NCI-H1417 (cell line): ENCODE measurements around the gene SEPSECS.

Experiments
- DNase-seq, 3 experiments: peaks; one replicate each; lab custom pipeline; 2025; lab: John Stamatoyannopoulos, UW

The SEPSECS gene

DNA sequence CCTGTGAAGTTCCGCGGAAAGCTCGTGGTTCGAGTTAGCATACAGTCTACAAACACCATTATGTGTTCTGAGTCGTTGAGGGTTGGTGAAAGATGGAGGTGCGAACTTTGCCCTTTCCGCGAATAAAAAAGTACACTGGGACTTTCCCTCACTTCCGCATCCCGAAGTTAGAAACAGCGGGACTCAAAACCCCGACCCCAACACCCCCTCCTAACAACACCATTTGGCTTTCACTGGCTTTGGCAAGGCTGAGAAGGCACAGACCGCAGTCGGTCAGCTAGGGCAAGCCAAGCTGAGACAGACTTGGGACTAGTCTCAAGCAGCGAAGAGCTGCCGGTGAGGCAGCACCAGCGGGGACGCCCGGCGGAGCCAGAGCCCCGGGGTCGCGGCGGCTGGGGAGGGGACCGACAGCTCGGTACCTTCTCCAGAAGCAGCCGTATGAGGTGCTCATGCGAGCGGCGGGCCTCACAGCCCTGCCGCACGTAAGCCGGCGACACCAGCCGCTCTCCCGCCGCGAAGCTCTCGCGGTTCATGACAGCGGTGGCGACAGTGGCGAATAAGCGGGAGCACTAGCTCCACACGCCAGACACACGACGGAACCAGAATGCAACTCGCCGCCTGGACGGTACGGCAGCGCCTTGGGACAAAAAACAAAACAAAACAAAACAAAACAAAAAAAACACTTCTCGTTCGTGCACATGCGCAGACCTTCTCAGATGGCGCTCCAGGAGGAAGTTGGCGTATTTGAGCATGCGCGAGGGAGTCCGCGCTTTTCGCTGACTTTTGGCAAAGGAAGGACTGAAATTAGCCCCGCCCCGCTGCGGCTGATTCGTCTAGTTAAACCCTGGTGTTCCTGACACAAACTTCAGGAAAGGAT, at the start of gene SEPSECS:
Gene SEPSECS (minus strand): TSS at position 613 of the 877 bp plus-strand sequence. CDS start 80 bp downstream, at position 533.
- peak; percentile 94 to 99 (median 99) for DNase-seq

DNA sequence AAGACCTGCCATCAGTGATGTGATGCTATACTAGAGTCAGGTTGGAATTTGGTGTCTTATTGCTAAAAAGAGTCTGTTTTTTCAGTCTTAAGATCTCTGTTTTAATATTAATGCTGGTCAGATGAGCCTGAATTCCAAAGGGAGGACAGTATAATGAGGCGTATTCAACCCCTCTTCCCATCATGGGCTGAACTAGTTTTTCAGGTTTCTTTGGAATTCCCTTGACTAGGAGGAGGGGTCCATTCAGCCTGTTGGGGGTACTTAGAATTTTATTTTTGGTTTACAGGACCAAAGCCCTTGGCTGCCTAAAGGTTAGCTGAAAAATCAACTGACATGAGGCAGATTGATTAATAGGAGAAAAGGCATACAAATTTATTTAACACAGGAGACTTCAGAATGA, 49.5 kb upstream of the SEPSECS start:
- DNase-seq = no peak

DNA sequence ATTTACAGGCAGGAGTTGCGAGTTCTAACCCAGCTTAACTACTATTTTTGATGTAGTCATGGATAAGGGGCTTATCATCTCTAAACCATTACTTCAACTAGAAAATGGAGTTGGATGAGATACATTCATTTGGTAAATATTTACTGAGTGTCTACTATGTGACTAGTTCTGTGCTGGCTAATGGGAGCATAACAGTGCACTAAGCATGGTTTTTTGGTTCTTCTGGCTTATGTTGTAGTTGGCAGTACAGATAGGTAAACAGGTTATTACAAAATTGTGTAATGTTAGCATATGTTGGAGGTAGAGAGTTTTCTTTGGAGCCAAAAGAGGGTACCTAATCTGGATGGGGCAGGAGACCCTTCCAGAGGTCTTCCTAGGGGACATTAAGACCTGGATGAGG, 47.7 kb upstream of the SEPSECS start:
- no peak for DNase-seq

DNA sequence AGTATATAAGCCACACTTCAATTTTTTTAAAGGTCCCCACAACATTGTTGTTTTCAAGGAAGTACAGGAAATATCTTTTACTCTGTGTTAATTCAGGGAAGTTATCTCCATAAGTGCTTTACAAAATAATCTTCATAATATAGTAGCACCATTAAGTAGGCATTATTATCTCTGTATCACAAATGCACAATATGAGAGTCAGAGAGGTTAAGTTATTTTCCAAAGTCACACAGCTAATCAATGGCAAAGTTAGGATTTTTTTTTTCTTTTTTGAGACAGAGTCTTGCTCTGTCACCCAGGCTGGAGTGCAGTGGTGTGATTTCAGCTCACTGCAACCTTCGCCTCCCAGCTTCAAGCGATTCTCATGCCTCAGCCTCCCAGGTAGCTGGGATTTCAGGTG, 38.5 kb upstream of the SEPSECS start:
- no peak for DNase-seq

DNA sequence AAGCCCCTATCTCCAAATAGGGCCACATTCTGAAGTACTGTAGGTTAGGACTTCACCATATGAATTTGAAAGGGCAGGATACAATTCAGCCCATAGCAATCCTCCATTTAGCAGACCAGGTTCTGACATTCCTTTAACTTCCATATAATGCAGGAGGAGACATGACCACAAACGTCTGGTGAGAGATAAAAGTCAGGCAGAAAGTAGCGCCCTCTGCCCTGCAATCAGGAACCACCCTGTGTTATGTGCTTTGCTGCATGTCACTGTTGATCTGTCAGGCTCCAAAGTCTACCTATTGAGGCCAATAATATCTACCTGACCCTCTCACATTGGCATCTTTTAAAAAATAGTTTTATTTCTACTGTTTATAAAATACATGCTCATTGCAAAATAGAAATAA, 30.2 kb upstream of the SEPSECS start:
- no peak for DNase-seq

DNA sequence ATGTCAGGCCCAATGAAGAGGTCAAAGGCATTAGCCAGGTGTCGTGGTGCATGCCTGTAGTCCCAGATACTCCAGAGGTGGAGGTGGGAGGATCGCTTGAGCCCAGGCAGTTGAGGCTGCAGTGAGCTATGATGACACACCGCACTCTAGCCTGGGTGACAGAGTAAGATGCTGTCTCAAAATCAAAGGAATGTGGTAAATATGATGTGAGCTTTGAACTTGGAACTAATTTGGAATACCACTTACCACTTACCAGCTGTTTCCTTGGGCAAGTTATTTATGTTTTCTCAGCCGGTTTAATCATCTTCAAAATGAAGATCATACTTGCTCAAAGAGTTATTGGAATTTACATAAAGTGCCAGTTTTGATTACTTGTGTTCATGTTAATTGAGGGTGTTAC, 23.8 kb upstream of the SEPSECS start:
- DNase-seq = no peak

DNA sequence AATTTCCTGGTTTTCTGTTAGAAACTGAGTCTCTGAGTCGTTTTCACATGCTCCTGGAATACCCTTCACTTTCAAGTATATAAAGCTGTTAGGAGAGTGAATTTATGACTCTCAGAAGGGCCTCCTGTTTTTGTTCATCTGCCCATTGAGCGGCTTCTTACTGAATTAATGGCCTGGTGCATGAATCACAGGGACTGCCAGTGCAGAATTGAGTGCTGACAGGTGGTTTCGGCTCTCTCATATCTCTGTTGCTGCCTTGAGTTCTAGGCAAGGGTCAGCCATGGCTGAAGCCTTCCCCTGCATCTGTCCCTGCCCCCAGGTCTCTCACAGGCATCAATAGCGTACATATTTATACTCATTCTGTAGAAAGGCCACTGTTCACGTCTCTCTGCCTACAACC, 22.7 kb upstream of the SEPSECS start:
- peak in 1 of 3 experiments; percentile 94 for DNase-seq

DNA sequence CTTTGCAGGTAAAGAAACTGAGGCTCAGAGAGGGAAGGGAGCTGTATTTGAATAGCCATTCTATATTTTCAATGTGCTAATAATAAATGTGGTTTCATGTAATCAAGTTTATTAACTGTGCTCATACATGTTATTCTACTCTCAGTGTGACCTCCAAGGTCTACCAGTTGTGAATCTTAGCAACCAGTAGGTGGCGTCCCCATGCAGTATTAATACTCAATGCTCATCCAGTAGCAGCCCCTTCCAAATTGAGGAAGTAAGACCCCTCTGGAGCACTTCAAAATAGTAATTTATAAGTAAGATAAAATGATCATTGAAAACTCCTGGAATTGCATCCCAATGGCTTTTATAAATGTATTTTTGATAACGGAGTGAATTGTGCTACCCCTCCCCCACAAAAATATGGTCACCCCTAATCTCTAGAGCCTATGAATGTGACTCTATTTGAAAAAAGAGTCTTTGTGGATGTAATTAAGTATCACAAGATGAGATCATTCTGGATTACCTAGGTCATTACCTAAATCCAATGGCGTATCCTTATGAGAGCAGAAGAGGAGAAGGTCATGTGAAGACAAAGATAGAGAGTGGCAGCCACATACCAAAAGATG, 20.4 kb upstream of the SEPSECS start:
- DNase-seq = peak in 2 of 3 experiments; percentile 43 to 57

DNA sequence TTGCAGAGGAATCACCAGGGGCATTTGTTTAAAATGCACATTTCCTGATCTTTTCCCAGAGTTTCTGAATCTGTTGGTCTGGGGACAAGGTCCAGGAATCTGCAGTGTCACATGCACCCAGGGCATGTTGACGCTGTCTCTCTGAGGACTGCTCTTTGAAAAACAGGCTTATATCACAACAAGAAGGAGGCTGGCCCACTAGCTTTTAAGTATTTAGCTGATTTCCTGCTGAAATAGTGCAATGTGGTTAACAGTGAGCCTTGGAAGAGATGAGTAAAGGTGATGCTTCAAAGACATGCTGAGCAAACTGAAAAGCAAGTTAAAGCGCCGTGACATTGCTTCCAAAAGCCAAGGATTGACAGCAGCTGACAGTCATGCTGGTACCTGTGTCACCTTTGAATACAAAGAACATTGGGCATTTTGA, 18.6 kb upstream of the SEPSECS start:
- DNase-seq = no peak

DNA sequence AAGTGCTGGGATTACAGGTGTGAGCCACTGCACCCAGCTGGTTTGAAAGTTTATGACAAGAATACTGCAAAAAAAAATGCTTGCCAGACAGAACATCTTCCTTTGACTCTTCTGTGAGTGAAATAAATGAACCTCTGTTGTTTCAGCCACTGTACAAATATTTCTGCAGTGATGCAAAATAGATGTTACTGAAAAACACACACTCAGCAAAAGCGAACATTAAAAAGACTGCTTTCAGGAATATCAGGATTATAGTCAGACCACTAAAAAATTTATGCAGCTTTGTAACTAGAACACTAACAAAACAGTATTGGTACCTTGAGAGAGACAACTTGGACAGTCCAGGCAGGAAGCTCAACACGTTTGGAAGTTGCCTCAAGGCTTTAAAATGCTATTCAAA, 16.9 kb upstream of the SEPSECS start:
- DNase-seq = no peak

DNA sequence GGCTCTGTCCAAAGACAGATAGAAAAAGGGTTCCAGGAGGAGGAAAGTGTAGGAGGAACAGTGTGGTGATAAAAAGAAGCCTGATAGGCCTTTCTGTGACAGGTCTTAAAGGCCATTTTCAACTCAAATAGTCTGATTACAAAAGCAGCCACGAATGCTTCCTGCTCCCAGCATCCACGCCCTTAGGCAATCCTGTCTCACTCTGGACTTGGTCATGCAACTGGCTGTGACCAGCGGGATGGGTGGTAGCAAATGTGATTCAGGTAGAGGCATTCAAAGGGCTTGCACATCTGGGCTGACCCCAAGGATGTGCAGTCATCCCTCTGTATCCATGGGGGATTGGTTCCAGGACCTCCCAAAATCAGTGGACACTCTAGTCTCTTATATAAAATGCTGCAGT, 14.4 kb upstream of the SEPSECS start:
- DNase-seq = no peak

DNA sequence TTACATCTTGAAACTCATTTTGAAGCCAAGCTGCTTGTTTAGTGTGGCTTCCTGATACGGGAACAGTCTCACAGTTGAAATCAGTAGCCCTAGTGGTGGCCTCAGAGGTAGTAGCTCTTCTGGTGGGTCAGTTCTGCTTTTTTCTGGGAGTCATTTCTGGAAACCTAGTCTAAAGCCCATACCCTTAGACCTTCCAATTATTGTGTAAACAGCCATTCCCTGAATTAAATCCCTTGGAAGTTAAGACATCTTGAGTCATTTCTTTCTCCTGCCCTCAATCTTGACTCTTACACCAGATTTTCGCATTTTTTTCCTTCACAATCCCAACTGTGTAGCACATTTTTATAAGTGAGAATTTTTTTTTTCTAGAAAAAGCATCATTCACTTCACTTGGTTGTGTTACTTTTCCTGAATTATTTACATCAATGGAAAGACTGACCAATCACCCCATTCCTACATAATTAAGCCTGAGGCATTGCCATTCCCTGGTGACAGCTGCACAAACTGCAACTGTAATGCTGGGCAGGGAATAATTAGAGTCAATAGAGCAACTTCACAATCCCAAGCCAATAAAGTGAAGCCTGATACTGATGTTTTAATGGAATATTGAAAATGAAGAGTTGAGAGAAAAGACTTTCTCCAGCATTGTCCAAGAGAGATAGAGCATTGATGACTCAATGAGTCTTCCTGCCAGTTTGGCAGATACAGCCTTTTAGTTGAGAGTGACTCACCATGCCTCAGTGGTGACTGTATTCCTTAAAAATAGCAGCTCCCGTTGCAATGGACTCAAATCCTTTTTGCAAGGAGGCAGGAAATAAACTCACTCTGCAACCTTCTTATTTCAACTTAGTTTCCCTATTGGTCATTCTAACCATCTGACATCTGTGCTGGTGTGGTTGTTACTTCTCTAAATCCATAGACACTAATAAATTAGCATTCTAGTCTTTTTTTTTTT, 13.0 kb upstream of the SEPSECS start:
- peak in 1 of 3 experiments; percentile 41 for DNase-seq

DNA sequence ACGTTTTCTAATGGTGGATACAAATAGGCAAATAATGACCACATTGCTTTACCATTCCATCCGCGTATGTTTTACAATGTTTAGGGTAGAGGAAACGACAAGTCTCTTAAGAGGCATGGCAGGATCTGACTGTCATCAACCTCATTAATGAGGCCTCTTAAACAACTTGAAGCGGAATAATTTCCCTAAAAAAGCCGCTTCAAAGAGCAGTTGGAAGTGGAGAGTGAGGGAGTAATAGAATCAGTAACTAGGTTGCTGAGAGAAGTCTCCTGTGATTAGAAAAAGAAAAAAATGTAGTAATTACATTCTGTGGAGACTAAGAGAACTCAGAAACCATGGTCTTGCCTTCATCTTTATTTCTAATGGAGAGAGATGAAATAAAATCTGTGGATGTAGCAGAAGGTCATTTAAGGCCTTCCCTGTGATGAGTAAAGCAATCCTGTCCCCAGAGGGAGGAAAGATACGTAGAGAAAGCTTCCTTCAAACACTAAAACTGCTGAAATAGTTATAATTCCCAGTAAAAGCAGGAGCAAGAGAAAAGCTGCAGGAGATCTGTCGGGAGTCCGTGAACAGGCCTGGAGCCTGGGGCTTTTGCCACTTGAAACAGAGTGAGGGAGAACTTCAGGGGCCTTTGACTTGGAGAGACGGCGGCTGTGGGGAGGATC, 11.1 kb upstream of the SEPSECS start:
- DNase-seq = no peak

DNA sequence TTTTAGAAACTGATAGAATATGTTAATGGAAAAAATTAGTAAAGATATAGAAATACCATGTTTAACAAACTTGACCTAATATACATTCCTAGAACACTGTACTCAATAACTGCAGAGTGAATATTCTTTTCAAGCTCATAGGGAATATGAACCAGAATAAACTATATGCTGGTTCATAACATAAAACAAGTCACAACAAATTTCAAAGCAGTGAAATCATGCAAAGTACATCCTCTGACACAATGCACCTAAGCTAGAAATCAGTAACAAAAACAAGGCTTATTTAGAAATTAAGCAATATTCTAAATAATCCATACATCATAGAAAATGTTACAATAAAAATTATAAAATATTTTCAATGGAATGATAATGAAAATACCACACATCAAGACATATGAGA, 9.2 kb upstream of the SEPSECS start:
- no peak for DNase-seq

DNA sequence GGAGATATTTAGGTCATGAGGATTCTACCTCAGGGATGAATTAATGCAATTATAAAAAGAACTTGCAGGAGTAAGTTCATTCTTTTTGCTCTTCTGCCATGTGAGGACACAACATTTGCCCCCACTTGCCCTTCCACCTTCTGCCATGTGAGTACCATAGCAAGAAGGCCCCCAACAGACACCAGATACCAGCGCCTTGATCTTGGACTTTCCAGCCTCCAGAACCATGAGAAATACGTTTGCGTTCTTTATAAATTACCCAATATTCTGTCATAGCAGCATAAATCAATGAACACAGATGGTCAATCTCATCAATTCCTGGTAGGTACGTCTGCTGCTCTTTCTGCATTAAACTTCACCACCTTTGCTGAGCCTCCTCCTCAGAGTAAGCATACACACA, 5.7 kb upstream of the SEPSECS start:
- no peak for DNase-seq

DNA sequence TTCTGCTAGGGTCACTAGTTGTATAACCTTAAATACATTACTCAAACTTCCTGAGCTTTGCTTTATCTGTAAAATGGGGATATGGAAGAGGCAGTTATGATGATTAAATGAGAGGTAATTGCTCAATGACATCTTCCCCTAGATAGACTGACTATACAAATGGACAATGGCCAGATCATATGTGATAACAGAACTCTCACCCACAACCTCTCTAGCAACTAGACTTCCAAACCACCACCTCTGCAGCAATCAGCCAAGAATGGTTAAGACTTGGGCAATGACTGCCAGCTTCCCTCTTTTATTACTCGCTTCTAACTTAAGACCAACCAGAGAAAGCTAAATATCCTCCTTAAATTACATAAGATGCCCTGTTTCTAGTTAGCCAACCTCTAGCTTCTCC, 2.9 kb upstream of the SEPSECS start:
- DNase-seq = no peak

DNA sequence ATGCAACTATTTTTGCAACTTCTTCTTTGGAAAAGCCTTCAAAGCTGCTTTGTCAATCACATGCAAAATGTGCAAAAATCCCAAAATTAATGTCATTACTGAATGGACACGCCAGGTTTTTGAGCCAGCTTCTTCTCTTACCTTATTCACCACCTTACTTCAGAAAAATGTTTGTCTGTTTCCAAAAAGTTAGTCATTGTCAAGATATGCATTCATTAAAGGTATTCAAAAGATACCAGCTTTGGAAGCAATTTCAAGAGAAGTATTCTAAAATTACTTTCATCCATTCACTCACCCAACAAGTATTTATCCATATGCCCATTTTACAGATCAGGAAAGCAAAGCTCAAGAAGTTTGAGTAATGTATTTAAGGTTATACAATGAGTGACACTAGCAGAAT, 2.3 kb upstream of the SEPSECS start:
- no peak for DNase-seq

DNA sequence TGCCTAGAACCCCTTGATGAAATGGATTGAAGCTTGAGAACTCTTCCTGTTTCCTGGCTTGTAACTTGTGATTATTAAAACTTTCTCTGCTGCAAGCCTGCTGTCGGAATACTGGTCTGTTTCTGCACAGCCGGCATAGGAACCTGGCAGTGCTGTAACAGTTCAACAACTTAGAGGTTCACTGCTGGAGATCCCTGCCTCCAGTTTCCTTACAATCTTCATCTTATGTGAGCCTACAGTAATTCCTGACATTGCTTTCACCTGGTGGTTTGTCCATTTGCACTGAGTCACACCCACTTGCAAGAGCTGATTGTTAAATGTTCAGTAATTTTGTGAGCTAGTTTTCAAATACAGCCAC, 1.3 kb upstream of the SEPSECS start:
- peak in 2 of 3 experiments; percentile 18 to 37 for DNase-seq

DNA sequence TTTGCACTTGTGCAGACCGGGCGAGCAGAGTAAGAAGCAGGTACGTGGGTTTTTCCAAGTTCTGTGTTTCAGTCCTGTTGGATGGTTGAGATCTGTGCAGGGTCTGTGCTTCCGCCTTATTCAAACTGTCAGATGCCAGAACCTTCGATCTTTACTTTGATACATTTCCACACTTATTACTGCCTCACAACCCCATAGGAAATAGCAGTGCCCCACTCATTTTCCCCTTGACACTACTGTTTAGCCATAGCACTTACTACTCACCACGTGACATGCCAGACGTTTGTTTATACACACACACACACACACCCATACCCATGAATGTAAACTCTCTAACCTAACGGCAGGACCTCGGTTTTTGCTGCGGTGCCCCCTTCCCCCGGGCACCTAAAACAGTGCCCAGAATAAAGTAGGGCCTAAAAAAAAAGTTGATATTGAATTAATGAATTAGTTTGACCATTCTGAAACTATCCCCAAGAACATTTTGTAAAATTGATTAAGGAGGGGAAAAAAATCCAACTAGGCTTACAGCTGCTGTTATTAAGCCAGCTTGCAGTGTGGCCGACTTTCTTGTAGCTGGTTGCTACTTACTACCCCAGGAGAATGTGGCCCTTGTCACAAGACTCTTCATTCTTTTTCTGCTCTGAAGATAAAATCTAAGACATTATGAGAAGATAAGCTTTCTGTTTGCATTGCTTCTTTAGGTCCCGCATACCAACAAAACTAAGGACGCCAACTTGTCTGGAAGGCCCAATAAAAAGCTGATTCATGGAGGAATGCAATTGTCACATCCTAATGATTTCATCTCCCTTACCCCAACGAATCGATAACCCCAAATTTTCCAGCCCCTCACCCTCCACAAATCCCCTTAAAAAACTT, 704 bp upstream of the SEPSECS start:
- DNase-seq = no peak

DNA sequence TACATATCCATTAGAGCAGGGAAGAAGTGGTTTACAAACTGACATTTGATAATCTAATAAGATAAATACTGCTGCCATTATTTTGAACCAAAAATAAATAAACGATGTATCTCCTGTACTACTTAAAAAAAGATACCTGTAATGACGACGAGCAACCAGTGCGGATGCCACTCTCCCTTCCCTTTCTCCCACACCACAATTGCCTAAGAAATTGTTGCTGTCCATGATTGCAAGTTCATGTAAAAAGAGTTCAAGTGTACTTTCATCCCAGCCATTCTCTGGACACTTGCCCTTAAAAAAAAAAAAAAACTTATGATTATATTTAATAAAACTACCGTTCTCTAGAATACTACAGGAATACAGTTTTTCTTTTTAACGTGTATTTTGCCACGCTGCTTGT, 1.4 kb downstream of the SEPSECS start:
- DNase-seq = no peak

DNA sequence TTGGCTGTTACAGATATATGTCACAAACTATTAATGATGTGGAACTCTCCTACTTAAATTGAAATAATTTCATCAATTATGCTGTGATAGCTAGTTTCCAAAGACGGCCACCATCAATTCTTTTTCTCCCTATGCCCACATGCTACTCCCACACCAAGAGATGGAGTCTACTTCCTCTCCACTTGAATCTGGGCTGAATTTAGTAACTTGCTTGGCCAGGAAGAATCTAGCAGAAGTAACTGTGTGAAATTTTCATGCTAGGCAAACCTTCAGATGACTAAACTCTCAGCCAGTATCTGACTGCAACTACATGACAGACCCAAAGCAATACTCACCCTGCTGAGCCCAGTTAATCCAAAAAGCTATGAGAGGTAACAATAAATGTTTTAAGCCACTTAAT, 3.2 kb downstream of the SEPSECS start:
- DNase-seq = no peak
